WTC11 (cell line): ENCODE measurements around the gene MEAK7. TPM values are rescaled to one million over a fixed set of nuclear protein-coding genes. Genes with fewer than 3 reads are reported as not detected.
A peak's percentile ranks its signal among the peaks of the same experiment; 100 is the strongest.
"Not testable (repeated sequence)": the region's sequence is repeated elsewhere in the genome, so short reads cannot be mapped to it uniquely, and the experiment has no call there.

Source experiments
- ATAC-seq: fragments of 200-7000 bp; cut with Tn5 transposase; 2 replicates; pipeline ENCODE4 v1.10.0; 2021; ENCODE audit warnings: mild to moderate bottlenecking, moderate library complexity
- CTCF ChIA-PET: fragments of 300-600 bp; sonication (Branson Sonifier 250); formaldehyde crosslinking; loops from one replicate; lab custom pipeline; 2021; ENCODE audit warnings: antibody characterized with exemption; lab: Charles Lee
- POLR2A ChIA-PET: fragments of 350-600 bp; sonication (Branson Sonifier 250); formaldehyde crosslinking; loops from one replicate; lab custom pipeline; 2021; ENCODE audit warnings: antibody characterized with exemption; lab: Charles Lee
- DNase-seq: peaks from one replicate; pipeline ENCODE4 v3.0.0; 2021; ENCODE audit warnings: low spot score
- H3K27ac Mint-ChIP-seq: 2 replicates; pipeline ENCODE4 v1.8.0; 2021; ENCODE audit warnings: mixed read lengths
- H3K27me3 Mint-ChIP-seq: 2 replicates; pipeline ENCODE4 v1.8.0; 2021; ENCODE audit warnings: low read depth, mild to moderate bottlenecking, moderate library complexity, mixed read lengths
- H3K36me3 Mint-ChIP-seq: 2 replicates; pipeline ENCODE4 v1.8.0; 2021; ENCODE audit warnings: mixed read lengths
- H3K4me1 Mint-ChIP-seq: 2 replicates; pipeline ENCODE4 v1.8.0; 2022; ENCODE audit warnings: mixed read lengths
- H3K4me3 Mint-ChIP-seq: 2 replicates; pipeline ENCODE4 v1.8.0; 2021; ENCODE audit warnings: mild to moderate bottlenecking, moderate library complexity, mixed read lengths
- H3K9me3 Mint-ChIP-seq: 2 replicates; pipeline ENCODE4 v1.8.0; 2021; ENCODE audit warnings: mixed read lengths
- ELF4 ChIP-seq: sonication (generic); formaldehyde crosslinking; IDR thresholded peaks from 2 replicates; pipeline ENCODE4 v1.8.1; 2022; ENCODE audit warnings: low read depth, mild to moderate bottlenecking, moderate library complexity, missing genetic modification reagents
- EMX1 ChIP-seq: fragments of 250-450 bp; sonication (Bioruptor Pico); IDR thresholded peaks from 2 replicates; pipeline ENCODE4 v1.8.0; 2021; ENCODE audit warnings: mild to moderate bottlenecking
- GABPB1 ChIP-seq: sonication (generic); formaldehyde crosslinking; IDR thresholded peaks from 2 replicates; pipeline ENCODE4 v1.8.1; 2023; ENCODE audit warnings: mild to moderate bottlenecking, missing genetic modification reagents
- NFE2L1 ChIP-seq: sonication (generic); formaldehyde crosslinking; IDR thresholded peaks from 2 replicates; pipeline ENCODE4 v1.8.1; 2023; ENCODE audit warnings: missing genetic modification reagents
- OVOL2 ChIP-seq: fragments of 250-450 bp; sonication (Bioruptor Pico); IDR thresholded peaks from 2 replicates; pipeline ENCODE4 v1.9.0; 2021; ENCODE audit warnings: mild to moderate bottlenecking, borderline replicate concordance
- RELA ChIP-seq: sonication (generic); formaldehyde crosslinking; IDR thresholded peaks from 2 replicates; pipeline ENCODE4 v1.8.1; 2022; ENCODE audit warnings: missing genetic modification reagents, mild to moderate bottlenecking, borderline replicate concordance
- SMAD4 ChIP-seq: sonication (generic); formaldehyde crosslinking; IDR thresholded peaks from 2 replicates; pipeline ENCODE4 v1.8.0; 2022; ENCODE audit warnings: mild to moderate bottlenecking, missing genetic modification reagents
- ZNF138 ChIP-seq: sonication (generic); formaldehyde crosslinking; conservative IDR thresholded peaks from 2 replicates; pipeline ENCODE4 v1.8.1; 2022; ENCODE audit warnings: mild to moderate bottlenecking, moderate library complexity, missing genetic modification reagents
- ZNF263 ChIP-seq: sonication (generic); formaldehyde crosslinking; IDR thresholded peaks from 2 replicates; pipeline ENCODE4 v1.8.1; 2022; ENCODE audit warnings: low read depth, mild to moderate bottlenecking, moderate library complexity, missing genetic modification reagents
- total RNA-seq: library from RNA; stranded (reverse); gene quantifications from 3 replicates; pipeline ENCODE4 v1.2.3, GENCODE V29; 2021
- TF ChIP-seq, protein P1 (sequence below): sonication (generic); formaldehyde crosslinking; IDR thresholded peaks from 2 replicates; pipeline ENCODE4 v1.8.1; 2023; ENCODE audit warnings: mild to moderate bottlenecking, missing genetic modification reagents, moderate library complexity
- TF ChIP-seq, protein P2 (sequence below): sonication (generic); formaldehyde crosslinking; IDR thresholded peaks from 2 replicates; pipeline ENCODE4 v1.8.0; 2023; ENCODE audit warnings: mild to moderate bottlenecking, missing genetic modification reagents
- TF ChIP-seq, protein P3 (sequence below): sonication (generic); formaldehyde crosslinking; IDR thresholded peaks from 2 replicates; pipeline ENCODE4 v1.8.1; 2023; ENCODE audit warnings: mild to moderate bottlenecking, missing genetic modification reagents
- TF ChIP-seq, protein P4 (sequence below): fragments of 250-450 bp; sonication (Bioruptor Pico); conservative IDR thresholded peaks from 2 replicates; pipeline ENCODE4 v1.9.0; 2021; ENCODE audit warnings: mild to moderate bottlenecking
- TF ChIP-seq, protein P5 (sequence below): sonication (generic); formaldehyde crosslinking; IDR thresholded peaks from 2 replicates; pipeline ENCODE4 v1.8.0; 2022; ENCODE audit warnings: mild to moderate bottlenecking, missing genetic modification reagents
- TF ChIP-seq, protein P6 (sequence below): sonication (generic); formaldehyde crosslinking; IDR thresholded peaks from 2 replicates; pipeline ENCODE4 v1.8.1; 2022; ENCODE audit warnings: low read depth, mild to moderate bottlenecking, moderate library complexity, missing genetic modification reagents, borderline replicate concordance

The MEAK7 gene
- total RNA-seq, 1 experiment from 2014 or later = 14.4 TPM

DNA sequence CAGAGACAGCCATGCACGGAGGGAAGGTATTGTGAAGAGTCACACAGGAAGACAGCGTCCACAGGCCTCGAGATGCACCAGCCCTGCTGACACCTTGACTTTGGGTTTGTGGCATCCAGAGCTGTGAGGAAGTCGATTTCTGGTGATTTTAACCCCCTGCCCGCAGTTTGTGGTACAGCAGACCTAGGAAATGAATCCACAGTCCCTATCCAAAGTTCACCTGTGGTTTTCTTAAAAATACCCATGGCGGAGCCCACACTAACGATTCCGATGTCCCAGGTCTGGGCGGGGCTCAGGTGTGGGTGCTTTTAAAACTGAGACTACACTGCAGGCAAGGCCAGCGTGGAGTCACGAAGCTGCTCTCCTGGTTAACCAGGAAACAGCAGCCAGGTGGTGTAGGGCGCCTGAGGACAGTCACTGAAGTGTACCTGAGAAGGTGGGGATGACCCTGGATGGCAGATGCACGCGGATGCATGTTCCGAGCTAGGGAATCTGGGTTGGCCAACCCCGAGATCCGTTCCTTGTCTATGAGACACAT is 14.4 kb upstream of the MEAK7 start:
- ATAC-seq (peak; percentile 45), DNase-seq (no peak)
- POLR2A ChIA-PET = interaction anchor here (1.2 to 1.4 kb wide), 2 partner anchors 9 to 98 kb away, joined by 3 to 4 read pairs; no protein-coding TSS in a partner anchor
- no peak overlapping the region for H3K4me3 Mint-ChIP-seq
- no peaks in the 10 kb centered on the region for H3K36me3 Mint-ChIP-seq
- H3K27me3 Mint-ChIP-seq = no peaks in the 10 kb centered on the region; the same call in 1 of the 2 replicates
- no peak overlapping the region for H3K27ac Mint-ChIP-seq
- TF ChIP-seq GABPB1 (CRISPR knock-in tag) (no peak), RELA (CRISPR knock-in tag) (no peak), EMX1 (CRISPR knock-in tag) (no peak), NFE2L1 (CRISPR knock-in tag) (no peak)
- TF ChIP-seq, protein P1, sequence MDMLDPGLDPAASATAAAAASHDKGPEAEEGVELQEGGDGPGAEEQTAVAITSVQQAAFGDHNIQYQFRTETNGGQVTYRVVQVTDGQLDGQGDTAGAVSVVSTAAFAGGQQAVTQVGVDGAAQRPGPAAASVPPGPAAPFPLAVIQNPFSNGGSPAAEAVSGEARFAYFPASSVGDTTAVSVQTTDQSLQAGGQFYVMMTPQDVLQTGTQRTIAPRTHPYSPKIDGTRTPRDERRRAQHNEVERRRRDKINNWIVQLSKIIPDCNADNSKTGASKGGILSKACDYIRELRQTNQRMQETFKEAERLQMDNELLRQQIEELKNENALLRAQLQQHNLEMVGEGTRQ (CRISPR knock-in tag) = no peak
- TF ChIP-seq, protein P2, sequence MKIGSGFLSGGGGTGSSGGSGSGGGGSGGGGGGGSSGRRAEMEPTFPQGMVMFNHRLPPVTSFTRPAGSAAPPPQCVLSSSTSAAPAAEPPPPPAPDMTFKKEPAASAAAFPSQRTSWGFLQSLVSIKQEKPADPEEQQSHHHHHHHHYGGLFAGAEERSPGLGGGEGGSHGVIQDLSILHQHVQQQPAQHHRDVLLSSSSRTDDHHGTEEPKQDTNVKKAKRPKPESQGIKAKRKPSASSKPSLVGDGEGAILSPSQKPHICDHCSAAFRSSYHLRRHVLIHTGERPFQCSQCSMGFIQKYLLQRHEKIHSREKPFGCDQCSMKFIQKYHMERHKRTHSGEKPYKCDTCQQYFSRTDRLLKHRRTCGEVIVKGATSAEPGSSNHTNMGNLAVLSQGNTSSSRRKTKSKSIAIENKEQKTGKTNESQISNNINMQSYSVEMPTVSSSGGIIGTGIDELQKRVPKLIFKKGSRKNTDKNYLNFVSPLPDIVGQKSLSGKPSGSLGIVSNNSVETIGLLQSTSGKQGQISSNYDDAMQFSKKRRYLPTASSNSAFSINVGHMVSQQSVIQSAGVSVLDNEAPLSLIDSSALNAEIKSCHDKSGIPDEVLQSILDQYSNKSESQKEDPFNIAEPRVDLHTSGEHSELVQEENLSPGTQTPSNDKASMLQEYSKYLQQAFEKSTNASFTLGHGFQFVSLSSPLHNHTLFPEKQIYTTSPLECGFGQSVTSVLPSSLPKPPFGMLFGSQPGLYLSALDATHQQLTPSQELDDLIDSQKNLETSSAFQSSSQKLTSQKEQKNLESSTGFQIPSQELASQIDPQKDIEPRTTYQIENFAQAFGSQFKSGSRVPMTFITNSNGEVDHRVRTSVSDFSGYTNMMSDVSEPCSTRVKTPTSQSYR = no peak
- CTCF ChIA-PET = interaction anchor here (0.6 to 4.3 kb wide), 8 partner anchors 8 to 207 kb away, joined by 3 to 20 read pairs (median 4); no protein-coding TSS in a partner anchor
- peaks cover 8% of the 10 kb centered on the region; the same call in 1 of the 2 replicates for H3K9me3 Mint-ChIP-seq
- H3K4me1 Mint-ChIP-seq = peaks cover 19% of the 10 kb centered on the region

DNA sequence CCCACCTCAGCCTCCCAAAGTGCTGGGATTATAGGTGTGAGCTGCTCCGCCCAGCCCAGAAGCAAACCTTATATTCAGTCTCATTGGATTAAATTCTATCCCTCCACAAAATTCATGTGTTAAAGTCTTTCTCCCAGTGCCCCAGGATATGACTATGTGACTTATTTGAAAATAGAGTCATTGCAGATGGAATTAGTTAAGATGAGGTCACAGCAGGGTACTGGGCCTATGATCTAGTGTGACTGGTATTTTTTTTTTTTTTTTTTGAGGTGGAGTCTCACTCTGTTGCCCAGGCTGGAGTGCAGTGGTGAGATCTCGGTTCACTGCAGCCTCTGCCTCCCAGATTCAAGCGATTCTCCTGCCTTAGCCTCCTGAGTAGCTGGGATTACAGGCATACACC is 13.8 kb upstream of the MEAK7 start:
- not testable (repeated sequence) for H3K27me3 Mint-ChIP-seq, H3K9me3 Mint-ChIP-seq, ATAC-seq, DNase-seq, H3K4me3 Mint-ChIP-seq, H3K36me3 Mint-ChIP-seq, H3K27ac Mint-ChIP-seq
- POLR2A ChIA-PET = interaction anchor here (1.2 kb wide), 1 partner anchor 10 kb away, joined by 3 read pairs; no protein-coding TSS in a partner anchor
- H3K4me1 Mint-ChIP-seq = peaks cover 19% of the 10 kb centered on the region
- CTCF ChIA-PET = interaction anchor here (0.9 to 3.6 kb wide), 2 partner anchors 12 to 21 kb away, joined by 3 to 18 read pairs; no protein-coding TSS in a partner anchor

DNA sequence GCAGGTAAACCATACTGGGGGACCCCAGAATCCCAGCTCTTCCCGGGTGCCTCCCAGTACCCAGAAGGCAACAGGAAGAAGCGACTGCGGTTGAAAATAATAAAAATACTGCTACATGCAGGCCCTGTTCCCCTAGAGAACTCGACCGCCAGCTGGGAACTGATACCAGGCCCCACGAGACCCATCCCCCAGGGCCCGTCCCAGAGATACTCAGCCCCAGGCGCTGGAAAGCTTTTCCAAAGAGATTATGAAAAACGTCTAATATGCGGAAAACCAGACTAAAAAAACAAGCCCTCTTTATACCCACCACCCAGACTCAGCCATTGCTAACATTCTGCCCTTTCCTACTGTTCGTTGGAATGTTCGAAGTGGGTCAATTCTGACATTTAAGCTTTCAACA is 12.9 kb upstream of the MEAK7 start:
- Mint-ChIP-seq H3K36me3 (no peaks in the 10 kb centered on the region), H3K9me3 (no peaks in the 10 kb centered on the region), H3K27me3 (no peaks in the 10 kb centered on the region), H3K4me1 (peaks cover 19% of the 10 kb centered on the region), H3K27ac (no peak overlapping the region), H3K4me3 (no peak overlapping the region)
- DNase-seq (no peak), ATAC-seq (no peak)
- TF ChIP-seq, protein P3, sequence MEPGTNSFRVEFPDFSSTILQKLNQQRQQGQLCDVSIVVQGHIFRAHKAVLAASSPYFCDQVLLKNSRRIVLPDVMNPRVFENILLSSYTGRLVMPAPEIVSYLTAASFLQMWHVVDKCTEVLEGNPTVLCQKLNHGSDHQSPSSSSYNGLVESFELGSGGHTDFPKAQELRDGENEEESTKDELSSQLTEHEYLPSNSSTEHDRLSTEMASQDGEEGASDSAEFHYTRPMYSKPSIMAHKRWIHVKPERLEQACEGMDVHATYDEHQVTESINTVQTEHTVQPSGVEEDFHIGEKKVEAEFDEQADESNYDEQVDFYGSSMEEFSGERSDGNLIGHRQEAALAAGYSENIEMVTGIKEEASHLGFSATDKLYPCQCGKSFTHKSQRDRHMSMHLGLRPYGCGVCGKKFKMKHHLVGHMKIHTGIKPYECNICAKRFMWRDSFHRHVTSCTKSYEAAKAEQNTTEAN = no peak
- TF ChIP-seq OVOL2 (CRISPR knock-in tag) = no peak
- TF ChIP-seq, protein P4, sequence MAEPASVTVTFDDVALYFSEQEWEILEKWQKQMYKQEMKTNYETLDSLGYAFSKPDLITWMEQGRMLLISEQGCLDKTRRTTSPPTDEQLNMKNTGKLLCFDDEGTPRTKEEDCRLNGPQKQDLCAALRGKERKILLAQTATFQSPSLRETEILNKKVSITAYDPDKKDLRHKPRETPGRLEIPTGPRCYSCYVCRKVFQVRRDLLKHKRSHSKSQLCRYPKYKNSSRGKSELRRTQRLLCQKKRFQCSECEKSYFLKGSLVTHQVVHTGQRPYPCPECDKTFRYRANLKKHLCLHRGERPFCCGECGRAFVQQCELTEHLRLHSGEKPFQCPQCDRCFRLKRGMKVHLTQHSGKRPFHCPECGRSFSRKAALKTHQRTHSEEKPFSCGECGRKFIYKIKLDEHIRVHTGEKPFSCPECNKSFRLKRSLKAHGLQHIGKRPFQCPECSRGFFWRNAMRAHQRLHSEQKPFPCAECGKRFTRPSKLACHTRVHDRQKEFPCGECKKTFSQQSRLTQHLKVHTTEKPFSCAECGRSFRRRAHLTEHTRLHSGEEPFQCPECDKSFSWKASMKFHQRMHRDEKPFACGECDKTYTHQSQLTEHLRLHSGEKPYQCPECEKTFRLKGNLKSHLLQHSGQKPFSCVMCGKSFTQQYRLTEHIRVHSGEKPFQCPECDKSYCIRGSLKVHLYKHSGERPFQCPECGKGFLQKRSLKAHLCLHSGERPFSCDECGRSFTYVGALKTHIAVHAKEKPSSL (CRISPR knock-in tag) = no peak
- TF ChIP-seq, protein P5, sequence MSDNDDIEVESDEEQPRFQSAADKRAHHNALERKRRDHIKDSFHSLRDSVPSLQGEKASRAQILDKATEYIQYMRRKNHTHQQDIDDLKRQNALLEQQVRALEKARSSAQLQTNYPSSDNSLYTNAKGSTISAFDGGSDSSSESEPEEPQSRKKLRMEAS (CRISPR knock-in tag) = no peak
- no peak for TF ChIP-seq SMAD4
- TF ChIP-seq ELF4 = no peak
- no peak for TF ChIP-seq ZNF263
- TF ChIP-seq ZNF138 = no peak
- TF ChIP-seq, protein P6, sequence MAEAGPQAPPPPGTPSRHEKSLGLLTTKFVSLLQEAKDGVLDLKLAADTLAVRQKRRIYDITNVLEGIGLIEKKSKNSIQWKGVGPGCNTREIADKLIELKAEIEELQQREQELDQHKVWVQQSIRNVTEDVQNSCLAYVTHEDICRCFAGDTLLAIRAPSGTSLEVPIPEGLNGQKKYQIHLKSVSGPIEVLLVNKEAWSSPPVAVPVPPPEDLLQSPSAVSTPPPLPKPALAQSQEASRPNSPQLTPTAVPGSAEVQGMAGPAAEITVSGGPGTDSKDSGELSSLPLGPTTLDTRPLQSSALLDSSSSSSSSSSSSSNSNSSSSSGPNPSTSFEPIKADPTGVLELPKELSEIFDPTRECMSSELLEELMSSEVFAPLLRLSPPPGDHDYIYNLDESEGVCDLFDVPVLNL (CRISPR knock-in tag) = no peak
- ChIA-PET CTCF (interaction anchor here (1.5 kb wide), 1 partner anchor 15 kb away, joined by 3 read pairs; no protein-coding TSS in a partner anchor), POLR2A (no interaction called here)
